Ecto neural progenitor cell (in vitro differentiated cells): Measurements from ENCODE around the gene KRTAP10-11.
"Not testable (repeated sequence)": the region's sequence is repeated elsewhere in the genome, so short reads cannot be mapped to it uniquely, and the experiment has no call there.

Experiments
- DNase-seq: peaks from one replicate; pipeline ENCODE4 v3.0.0-alpha.2; 2018; ENCODE audit warnings: low spot score

Gene KRTAP10-11

DNA sequence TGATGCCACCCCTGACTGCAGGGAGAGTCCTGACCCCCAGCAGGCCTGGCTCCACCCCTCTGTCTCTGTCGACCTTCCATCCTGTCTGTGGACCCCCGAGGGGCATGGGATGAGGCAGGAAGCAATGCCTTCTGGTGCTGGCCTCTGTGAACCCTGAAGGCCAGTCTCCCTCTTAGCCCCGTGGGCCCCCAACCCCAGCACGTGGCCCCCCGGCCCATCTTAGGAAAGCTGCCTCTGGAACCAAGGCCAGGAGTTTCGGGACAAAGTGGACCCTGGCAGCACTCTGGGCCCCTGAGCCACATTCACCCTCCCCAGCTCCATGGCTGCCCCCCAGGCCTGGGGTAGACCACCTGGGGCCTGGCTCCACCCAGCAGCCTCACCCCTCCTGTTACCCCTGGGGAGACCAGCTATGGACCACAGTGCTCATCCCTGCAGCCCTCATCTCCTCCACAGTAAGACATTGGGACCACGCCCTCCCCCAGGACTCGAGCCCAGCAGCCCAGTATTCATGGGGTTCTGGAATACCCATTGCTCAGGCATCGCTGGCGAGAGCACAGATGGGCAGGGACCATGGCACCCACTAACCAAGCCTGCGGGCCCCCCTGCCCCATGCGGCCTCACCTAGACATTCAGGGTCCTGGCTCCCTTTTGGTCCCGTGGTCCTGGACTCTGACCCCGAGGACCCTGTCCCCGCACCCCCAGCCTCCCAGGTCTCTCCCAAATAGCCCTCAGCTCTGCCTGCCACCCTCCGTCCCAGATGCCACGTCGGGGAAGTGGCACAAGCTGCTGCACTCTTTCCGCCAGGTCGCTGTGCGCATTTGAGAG is 7.5 kb upstream of the KRTAP10-11 start:
- DNase-seq, result peak; percentile 35

- DNase-seq, result no peak
Observed at GRCh38 chr21:44639331-44639655, 6.9 kb upstream of the KRTAP10-11 start.

- DNase-seq, result peak; percentile 32
Observed at GRCh38 chr21:44640761-44641160, 5.5 kb upstream of the KRTAP10-11 start.

- DNase-seq, result peak; percentile 45
Observed at GRCh38 chr21:44643741-44644310, 2.4 kb upstream of the KRTAP10-11 start.

- DNase-seq, result no peak
Observed at GRCh38 chr21:44644878-44645277, 1.3 kb upstream of the KRTAP10-11 start.

- peak; percentile 54 for DNase-seq
Observed at GRCh38 chr21:44647222-44647552, 973 bp downstream of the KRTAP10-11 start.

DNA sequence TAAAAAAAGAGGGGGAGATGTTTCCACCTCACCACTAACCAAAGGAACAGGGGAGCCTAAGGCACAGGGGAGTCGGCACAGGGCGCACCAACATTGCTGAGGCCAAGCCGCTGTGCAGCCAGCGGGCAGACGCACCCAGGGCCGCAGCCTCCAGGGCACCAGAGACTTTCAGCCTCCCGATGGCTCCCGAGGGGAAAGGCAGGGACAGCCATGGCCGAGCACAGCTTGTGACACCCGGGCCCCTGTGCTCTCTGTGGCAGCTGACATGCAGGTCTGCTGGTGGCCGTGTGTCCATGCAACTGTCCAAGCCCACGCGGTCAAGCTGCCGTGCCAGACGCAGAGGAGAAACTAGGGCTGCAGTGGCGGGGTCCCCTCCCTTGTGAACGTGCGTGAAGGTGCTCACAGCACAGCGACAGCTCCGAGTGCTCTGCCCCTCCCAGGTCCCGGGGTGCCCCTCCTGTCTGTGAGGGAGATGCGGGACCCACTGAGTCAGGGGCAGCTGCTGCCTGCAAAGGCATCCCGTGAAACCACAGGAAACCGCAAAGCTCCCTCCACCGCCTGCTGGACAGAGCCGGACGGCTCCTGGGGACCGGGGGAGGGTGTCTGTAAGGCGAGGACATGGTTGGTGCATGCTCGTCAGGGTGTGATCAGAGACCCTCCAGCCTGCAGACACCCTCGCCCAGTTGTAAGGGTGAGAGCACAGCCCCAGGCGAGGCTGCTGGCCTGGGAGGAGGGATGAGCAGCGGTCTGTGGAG is 2.5 kb downstream of the KRTAP10-11 start:
- DNase-seq, result peak; percentile 48

DNA sequence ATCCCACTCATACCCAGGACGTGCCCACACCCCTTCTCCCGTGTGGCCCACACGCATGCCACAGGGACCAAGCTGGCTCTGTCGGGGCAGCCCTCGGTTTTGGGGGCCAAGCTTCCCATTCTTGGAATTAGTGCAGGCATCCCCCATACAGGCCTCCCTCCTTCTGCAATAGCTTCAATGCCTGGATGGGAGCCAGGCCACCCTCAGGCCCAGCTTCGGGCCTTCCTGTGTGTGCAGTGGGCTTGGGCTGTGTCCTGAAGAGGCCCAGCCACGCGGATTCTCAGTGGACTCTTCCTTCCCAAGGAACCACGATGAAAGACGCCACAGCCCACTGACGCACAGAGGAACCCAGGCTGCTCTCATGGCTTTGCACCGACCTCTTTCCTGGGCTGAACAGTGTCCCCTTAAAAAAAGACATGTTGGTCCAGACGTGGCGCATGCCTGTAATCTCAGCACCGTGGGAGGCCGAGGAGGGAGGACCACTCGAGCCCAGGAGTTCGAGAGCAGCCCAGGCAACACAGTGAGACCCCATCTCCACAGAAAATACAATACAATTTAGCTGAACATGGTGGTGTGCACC is 3.4 kb downstream of the KRTAP10-11 start:
- DNase-seq, result no peak

DNA sequence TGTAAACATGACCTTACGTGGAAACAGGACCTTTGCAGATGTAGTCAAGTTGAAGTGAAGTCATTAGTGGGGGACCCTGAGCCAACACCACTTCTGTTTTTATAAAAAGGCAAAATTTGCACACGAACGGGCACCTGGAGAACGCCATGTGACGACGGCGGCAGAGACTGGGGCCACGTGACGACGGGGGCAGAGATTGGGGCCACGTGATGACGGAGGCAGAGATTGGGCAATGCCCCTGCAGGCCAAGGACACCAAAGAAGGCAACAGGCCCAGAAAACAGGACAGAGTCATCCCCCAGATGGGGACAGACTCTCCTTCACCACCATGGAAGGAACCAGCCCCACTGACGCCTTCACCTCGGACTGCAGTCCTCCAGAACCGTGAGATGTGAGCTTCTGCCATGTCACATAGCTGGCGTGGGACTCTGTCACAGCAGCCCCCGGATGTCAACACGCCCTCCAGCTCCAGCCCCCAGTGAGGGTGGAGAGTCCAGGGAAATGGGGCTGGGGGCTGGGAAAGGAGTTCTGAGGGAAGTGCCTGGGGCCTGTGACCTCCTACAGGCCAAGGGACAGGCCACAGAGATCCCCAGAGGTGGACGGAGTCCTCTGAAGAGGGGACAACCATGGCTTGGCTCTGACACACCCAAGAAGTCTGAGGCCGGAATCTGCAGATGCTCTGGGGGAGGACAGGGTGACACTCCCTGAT is 4.2 kb downstream of the KRTAP10-11 start:
- no peak for DNase-seq

- no peak for DNase-seq
Observed at GRCh38 chr21:44650973-44651675, 4.9 kb downstream of the KRTAP10-11 start.

DNA sequence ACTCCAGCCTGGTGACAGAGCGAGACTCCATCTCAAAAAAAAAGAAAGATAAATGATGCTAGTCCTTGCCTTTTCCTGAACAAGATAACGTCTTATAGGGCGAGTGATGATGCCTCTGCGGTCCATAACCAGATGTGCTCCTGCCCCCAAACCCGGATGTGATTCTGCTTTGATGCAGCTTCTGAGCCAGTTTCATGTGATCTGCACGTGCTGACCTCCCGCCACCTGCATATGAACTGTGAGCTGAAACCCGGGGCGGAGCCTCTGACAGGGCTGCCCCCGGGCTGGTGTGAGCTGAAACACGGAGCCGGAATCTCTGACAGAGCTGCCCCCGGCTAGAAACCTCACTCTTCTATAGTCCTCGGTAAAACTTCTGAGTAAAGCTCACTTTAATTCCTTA is 6.9 kb downstream of the KRTAP10-11 start:
- DNase-seq, result no peak

DNA sequence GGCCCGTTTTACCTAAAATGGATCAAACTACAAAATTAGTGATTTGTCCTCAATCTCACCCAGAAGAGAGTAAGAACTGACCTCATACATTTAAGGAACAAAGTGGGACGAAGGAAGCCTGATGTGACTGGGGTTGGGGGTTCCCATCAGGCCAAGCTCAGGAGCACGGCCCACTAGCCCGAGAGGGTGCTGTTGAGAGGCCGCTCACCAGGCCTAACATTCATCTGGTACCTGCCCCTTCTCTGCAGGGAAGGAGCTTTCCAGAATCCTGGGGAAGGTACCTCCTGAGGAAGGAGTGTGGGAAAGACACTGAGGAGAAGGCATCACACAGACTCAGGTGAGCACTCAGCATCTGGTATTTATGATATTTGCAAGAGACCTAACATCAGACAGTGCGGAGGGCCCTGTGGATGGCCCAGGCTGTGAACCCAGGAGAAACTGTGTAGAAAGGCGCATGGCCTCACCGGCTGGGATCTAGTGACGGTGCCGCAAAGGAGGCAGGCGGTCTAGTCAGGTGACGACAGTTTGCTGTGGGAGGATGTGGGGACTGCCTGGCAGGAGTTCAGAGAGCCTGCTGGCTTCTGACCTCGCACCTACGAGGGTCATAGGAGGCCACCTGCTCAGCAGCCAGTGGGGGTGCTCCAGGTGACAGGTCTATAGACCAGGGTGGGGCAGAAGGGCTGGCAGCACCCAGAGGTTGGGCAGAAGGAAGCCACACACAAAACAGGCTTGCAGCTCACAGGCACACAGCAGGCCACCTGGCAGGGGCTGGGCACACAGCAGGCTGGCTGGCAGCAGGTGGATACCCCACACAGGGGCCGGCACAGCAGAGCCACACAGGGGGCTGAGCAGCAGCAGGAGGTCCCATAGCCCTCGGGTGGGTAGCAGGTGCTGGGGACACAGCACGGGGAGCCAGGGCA is 7.7 kb downstream of the KRTAP10-11 start:
- no peak for DNase-seq

- DNase-seq, result no peak
Observed at GRCh38 chr21:44654576-44655175, 8.5 kb downstream of the KRTAP10-11 start, which contains the start of gene KRTAP12-4. Gene KRTAP12-4, minus strand, starts transcription at chr21:44654659. Its CDS starts 45 bp downstream, at chr21:44654614.

DNA sequence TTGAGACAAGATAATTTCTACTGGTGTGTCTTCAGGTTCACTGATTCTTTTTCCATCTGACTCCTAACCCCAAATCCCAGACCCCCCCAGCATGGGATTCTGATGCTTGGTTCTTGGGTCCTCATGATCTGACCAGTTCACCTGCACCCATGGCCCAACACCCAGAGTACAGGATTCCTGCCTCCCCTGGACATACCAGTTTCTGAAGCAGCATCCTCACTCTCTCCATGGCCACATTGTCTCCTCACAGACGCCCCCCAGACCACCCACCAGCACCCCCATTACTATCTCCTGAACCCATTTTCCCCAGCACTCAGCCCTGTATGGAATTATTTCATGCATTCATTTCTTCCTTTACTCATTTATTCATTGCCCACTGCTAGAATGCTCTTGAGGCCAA is 10.7 kb downstream of the KRTAP10-11 start:
- DNase-seq, result no peak

DNA sequence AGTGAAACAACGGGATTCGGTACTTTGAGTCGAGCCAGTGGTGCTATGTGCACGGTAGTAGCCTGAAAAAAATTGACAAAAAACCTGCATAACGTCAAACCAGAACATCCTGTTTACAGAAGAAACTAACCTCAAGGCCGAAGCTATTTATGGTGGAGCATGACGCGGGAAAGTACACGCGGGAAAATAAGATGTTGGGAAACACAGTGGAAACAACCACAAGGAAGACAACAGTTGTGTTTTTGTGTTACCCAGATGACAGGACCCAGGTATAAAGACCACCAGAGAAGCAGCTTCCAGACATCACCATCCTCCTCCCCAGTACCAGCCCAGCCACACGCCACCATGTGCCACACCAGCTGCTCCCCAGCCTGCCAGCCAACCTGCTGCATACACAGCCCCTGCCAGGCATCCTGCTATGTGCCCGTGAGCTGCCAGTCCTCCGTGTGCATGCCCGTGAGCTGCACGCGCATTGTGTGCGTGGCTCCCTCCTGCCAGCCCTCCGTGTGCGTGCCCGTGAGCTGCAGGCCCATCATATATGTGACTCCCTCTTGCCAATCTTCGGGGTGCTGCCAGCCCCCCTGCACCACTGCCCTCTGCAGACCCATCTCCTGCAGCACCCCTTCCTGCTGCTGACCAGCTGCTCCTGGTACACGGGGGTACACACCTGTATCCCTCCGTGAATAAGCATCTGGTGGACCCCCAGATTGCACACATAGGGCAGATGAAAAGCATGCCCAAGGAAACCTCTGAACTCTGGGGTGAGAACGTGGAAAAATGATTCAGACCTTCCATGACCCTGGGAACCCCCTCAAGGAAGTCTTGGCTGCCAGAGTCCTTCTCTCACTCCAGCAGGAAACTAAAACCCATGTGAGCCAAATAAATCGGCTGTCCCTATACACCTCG is 11.7 kb downstream of the KRTAP10-11 start, which contains the start of gene KRTAP12-3:
Gene KRTAP12-3, plus strand, starts transcription at position 298 of the 906 bp plus-strand sequence. Its CDS starts 48 bp downstream, at position 346.
- DNase-seq, result no peak

- DNase-seq, result no peak
Observed at GRCh38 chr21:44658541-44658910, 12.3 kb downstream of the KRTAP10-11 start.

DNA sequence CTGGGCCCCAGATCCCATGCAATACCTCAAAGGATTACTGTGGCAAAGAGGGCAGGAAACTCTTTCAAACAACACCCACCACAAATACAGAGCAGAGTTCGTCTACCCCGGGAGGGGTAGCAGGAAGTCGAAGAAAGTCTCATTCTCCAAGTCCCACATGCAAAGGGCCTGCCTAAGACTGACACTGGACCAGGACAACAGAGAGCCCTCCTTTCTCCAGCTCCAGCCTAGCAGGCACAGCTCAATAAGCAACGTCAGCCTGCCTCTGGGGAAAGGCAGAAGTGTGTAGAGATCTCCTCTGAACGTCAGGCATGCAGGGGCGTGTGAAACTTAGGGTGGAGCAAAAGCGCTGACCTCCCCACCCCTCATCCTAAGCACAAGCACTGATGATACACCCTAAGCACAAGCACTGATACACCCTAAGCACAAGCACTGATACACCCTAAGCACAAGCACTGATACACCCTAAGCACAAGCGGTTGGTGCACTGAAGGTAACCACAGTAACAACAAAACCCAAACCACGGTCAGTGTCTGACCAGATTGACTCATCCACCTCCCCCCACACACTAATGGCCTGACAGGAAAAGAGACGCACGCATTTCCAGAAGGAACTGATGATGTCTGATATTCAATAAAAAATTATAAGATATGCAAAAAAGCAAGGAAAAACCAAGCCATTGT is 12.8 kb downstream of the KRTAP10-11 start:
- DNase-seq, result no peak

DNA sequence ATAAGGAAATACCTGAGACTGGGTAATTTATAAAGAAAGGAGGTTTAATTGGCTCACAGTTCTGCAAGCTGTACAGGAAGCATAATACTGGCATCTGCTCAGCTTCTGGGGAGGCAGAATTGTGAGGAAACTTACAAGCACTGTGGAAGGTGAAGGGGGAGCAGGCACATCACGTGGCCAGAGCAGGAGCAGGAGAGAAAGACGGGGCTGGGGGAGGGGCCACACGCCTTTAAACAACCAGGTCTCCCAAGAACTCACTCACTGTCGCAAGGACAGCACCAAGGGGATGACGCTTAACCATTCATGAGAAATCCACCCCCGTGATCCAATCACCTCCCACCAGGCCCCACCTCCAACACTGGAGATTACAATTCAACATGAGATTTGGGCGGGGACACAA is 15.4 kb downstream of the KRTAP10-11 start:
- DNase-seq, result not testable (repeated sequence)
